Endothelial cell of umbilical vein (primary cell): ENCODE measurements around the gene CCDC106.

ENCODE experiments used
- EZH2 ChIP-seq: IDR thresholded peaks from 2 replicates; pipeline ENCODE4 v1.6.1; 2012; ENCODE audit warnings: borderline replicate concordance, low read depth, mild to moderate bottlenecking, moderate library complexity, low read length, inconsistent platforms; ENCODE audit not compliant: severe bottlenecking
- FOS ChIP-seq: IDR thresholded peaks from 2 replicates; pipeline ENCODE4 v1.6.1; 2011; ENCODE audit warnings: mild to moderate bottlenecking, low read length, moderate library complexity, borderline replicate concordance; ENCODE audit not compliant: insufficient read depth
- JUN ChIP-seq: IDR thresholded peaks from 2 replicates; pipeline ENCODE4 v1.6.1; 2011; ENCODE audit warnings: borderline replicate concordance, low read depth; ENCODE audit not compliant: insufficient read length, insufficient read depth
- MYC ChIP-seq: IDR thresholded peaks from one replicate; pipeline ENCODE4 v1.6.1; 2011; ENCODE audit warnings: mild to moderate bottlenecking, low read depth, low read length
- POLR2A ChIP-seq: IDR thresholded peaks from 2 replicates; pipeline ENCODE4 v1.6.1; 2012; ENCODE audit warnings: low read depth, mild to moderate bottlenecking, control low read depth, low read length
- POLR2AphosphoS5 ChIP-seq: IDR thresholded peaks from 2 replicates; pipeline ENCODE4 v1.6.1; 2012; ENCODE audit warnings: low read depth, mild to moderate bottlenecking, control low read depth, low read length, moderate library complexity; ENCODE audit not compliant: insufficient read depth
- TF ChIP-seq, protein P1 (sequence below), 2 donors: IDR thresholded peaks; 1 replicate in 1 of 2; 2 replicates in 1 of 2; pipeline ENCODE4 v1.5.1; 2011; ENCODE audit warnings: low read length in 2 of 2, mild to moderate bottlenecking in 2 of 2, moderate library complexity in 2 of 2, control low read depth in 1 of 2, inconsistent platforms in 1 of 2, low read depth in 1 of 2; ENCODE audit not compliant: insufficient read depth in 1 of 2; ENCODE audit errors: extremely low read depth in 1 of 2
- TF ChIP-seq, protein P2 (sequence below): IDR thresholded peaks from 2 replicates; pipeline ENCODE4 v1.6.1; 2011; ENCODE audit not compliant: insufficient read depth, insufficient read length

GRCh38 chr19:55684946-55685681 lies 37.1 kb downstream of the CCDC106 start:
- TF ChIP-seq POLR2AphosphoS5 (no peak), JUN (no peak), FOS (no peak), EZH2 (no peak), POLR2A (no peak), MYC (no peak)
- TF ChIP-seq, protein P1, sequence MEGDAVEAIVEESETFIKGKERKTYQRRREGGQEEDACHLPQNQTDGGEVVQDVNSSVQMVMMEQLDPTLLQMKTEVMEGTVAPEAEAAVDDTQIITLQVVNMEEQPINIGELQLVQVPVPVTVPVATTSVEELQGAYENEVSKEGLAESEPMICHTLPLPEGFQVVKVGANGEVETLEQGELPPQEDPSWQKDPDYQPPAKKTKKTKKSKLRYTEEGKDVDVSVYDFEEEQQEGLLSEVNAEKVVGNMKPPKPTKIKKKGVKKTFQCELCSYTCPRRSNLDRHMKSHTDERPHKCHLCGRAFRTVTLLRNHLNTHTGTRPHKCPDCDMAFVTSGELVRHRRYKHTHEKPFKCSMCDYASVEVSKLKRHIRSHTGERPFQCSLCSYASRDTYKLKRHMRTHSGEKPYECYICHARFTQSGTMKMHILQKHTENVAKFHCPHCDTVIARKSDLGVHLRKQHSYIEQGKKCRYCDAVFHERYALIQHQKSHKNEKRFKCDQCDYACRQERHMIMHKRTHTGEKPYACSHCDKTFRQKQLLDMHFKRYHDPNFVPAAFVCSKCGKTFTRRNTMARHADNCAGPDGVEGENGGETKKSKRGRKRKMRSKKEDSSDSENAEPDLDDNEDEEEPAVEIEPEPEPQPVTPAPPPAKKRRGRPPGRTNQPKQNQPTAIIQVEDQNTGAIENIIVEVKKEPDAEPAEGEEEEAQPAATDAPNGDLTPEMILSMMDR (IDR thresholded peaks at IDR 0.05; ENCODE audit: extremely low read depth in 1 of 2, insufficient read depth in 1 of 2, low read depth in 1 of 2, low read length in 2 of 2) = no peak
- TF ChIP-seq, protein P2, sequence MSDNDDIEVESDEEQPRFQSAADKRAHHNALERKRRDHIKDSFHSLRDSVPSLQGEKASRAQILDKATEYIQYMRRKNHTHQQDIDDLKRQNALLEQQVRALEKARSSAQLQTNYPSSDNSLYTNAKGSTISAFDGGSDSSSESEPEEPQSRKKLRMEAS = no peak
